GM15510 (cell line): ENCODE data around the gene PCK2.

ENCODE experiments used
- POLR2A ChIP-seq: IDR thresholded peaks from 3 replicates; pipeline ENCODE4 v1.6.1; 2011; ENCODE audit warnings: borderline replicate concordance; ENCODE audit not compliant: insufficient read length; ENCODE audit errors: extremely low read depth

The PCK2 gene

DNA sequence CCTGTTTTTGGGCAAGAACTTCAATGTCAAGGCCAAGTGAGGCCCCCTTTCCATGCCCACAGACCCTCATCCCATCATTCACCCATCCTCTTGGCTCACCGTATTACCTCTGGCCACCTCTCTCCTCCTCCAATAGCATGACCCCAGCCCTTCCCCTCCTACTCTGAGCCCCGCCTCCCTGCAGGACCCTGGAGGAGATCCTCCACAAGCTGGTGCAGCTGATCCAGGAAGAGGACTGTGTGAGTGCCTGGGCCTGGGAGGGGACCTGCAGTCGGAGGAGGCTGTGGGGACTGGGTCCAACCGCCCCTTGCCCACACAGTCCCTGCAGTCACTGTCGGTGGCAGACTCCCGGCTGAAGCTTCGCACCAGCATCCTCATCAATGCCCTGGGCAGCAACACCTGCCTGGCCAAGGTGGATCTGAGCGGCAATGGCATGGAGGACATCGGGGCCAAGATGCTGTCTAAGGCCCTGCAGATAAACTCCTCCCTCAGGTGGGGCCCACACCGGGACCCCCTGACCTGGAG lies 35.1 kb upstream of the PCK2 start:
- no peak for TF ChIP-seq POLR2A

DNA sequence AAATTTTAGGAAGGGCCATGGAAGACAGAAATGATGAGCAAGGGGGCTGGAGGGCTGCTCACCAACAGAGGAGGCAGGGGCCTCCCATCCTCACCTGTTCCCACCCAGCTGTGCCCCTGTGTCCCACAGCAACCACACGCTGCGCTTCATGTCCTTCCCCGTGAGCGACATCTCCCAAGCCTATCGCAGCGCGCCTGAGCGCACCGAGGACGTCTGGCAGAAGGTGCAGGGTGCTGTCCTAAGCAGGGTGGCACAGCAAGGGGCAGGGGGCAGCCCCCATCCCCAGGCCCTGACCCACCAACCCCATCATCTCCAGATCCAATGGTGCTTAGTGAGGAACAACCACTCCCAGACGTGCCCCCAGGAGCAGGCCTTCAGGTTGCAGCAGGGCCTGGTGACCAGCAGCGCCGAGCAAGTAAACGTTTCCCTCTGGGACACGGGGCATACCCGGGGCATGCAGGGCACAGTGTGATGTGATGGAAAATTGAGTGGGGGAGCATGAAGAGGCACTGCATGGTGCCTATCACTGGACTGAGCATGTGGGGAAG lies 34.2 kb upstream of the PCK2 start:
- TF ChIP-seq POLR2A, result no peak

DNA sequence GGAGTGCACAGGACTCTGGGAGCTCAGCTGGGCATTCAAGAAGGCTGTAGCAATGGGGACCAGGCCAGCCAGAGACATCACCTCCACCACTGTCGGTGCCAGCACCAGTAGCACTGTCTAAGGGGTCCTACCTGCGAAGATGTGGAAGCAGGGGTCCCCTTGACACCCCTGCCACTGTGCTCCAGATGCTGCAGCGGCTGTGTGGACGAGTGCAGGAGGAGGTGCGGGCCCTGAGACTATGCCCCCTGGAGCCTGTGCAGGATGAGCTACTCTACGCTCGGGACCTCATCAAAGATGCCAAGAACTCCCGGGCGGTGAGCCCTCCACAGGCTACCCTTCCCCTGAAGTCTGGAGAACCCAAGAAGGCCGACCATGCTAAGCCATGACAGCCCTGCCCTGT lies 33.7 kb upstream of the PCK2 start:
- TF ChIP-seq POLR2A, result no peak

DNA sequence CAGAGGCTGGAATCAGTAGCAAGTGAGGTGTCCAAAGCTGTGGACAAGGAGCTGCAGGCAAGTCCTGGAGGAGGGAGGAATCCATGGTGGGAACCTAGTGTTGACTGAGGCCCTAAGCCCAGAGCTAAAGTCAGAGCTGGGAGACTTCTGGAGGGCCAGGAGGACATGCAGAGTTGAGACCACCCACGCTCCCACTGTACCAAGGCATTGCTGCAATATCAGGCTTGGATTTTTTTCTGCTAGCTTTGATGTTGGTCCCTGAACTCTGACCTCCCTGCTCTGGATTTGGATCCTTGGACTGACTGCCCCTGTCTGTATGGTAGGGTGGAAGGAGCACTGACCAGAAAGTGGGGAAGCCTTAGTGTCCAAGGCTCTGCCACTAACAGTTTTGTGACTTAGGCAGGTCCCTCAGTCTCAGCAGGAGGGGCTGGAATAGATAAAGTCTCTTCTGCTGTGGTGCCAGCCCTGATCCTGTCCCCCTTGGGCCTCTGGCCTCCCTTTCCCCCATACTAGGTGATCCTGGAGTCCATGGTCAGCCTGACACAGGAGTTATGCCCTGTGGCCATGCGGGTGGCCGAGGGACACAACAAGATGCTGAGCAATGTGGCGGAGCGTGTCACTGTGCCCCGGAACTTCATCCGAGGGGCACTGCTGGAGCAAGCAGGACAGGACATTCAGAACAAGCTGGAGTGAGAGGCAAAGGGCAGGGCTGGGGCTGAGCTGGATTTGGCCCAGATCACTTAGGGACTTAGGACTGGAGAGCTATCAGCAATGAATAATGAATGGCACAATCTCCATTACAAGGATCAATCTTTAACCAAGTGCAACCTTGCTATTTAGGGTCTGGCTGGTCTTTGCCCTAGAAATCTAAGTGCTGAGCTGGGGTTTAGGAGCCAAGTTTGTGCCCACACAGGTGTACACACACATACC lies 32.9 kb upstream of the PCK2 start:
- no peak for TF ChIP-seq POLR2A

DNA sequence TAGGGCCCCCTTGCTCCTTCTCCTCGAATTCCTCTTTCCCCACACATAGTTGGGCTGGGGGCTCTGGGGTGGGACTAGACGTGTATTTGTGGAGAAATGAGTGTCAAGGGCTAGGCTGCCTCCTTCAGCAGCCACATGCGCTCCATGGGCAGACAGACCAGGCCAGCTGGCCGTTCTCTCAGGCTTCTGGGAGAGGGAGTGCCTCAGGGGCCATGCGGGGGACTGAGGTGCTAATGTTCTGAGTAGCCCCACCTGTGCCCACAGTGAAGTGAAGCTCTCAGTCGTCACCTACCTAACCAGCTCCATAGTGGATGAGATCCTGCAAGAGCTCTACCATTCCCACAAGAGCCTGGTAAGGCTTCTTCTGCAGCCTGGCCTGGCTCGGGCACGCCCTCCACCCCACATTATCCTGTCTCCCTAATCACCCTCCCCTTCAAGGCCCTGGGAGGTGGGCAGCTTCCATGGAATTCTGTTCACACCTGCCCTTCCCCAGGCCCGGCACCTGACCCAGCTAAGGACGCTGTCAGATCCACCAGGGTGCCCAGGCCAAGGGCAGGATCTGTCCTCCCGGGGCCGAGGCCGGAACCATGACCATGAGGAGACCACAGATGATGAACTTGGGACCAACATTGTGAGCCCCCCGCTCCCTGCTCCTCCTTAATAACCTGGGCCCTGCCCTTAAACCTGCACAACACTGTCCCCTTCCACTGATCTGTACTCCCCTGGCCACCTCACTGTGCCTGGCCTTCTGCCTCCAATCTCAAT lies 31.7 kb upstream of the PCK2 start:
- no peak for TF ChIP-seq POLR2A

DNA sequence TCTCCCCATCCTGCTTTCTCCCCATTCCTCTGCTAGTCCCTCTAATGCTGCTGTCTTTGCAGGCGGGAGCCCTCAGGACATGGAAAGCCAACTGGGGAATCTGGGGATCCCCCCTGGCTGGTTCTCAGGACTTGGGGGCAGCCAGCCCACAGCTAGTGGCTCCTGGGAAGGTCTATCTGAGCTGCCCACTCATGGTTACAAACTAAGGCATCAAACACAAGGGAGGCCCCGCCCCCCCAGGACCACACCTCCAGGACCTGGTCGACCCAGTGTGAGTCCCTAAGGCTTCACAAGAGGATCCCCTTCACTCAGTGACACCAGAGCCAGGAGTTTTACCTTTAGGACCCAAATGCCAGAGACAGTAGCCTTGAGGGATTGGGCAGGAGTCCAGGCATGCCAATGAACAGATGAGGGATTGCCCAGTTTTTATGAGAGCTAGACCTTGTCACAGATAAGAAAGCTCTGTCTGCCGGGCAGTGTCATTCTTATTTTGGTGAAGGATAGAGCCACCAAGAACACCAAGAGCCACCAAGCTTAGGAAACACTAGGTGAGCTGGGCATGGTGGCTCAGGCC lies 30.8 kb upstream of the PCK2 start:
- TF ChIP-seq POLR2A, result no peak

DNA sequence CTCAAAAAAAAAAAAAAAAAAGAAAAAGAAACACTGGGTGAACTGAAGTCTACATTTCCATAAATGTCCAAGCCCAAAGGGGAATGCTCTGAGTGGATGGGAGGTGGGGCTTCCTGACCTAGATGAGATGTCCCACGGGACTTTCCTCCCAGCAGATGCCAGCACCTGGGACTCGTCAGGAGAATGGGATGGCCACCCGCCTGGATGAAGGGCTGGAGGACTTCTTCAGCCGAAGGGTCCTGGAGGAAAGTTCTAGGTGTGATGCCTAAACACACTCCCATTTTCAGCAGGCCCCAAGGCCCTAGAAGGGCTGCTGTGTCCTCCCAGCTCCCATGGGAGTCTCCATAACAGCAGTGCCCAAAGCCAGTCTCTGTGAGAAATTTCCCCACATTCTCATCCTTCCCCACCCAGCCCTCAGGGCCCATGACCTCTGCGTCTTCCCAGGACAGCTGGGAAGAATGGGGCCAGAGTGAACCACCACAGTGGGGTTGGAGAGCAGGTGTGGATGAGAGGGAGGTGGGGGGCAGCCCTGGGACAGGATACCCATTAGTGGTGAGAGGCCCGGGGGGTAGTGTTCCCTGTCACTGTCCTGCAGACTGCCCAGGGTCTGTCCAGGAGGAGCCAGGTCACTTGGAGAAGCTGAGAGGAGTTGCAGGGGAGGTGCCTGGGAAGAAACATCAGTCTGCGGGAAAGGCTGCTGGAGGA lies 29.9 kb upstream of the PCK2 start:
- no peak for TF ChIP-seq POLR2A

DNA sequence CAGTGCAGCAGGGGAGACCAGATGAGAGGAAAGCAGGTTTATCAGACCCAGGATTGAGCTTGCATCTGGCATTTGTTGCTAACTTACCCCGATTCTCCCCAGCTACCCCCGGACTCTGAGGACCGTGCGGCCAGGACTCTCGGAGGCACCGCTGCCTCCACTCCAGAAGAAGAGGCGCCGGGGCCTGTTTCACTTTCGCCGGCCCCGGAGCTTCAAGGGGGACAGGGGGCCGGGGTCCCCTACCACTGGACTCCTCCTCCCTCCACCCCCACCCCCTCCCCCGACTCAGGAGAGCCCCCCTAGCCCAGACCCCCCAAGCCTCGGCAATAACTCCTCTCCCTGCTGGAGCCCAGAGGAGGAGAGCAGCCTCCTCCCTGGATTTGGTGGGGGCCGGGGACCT lies 29.3 kb upstream of the PCK2 start:
- TF ChIP-seq POLR2A, result no peak

DNA sequence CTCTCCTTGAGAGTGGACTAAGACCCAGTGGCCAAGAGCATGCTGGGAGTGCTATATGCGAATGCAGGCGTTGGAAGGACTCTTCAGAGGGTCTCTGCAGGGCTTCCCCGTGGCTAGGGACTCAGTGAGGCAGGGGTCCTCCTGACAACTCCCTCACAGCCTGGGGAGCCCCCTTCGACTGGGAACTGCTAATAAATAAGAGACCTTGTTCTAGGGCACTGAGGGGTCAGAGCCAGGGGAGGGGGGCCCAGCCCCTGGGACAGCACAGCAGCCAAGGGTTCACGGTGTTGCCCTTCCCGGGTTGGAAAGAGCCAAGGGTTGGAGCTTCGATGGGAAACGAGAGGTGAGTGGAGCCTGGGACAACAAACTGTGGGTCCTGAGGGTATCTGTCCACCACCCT lies 28.7 kb upstream of the PCK2 start:
- TF ChIP-seq POLR2A, result no peak

DNA sequence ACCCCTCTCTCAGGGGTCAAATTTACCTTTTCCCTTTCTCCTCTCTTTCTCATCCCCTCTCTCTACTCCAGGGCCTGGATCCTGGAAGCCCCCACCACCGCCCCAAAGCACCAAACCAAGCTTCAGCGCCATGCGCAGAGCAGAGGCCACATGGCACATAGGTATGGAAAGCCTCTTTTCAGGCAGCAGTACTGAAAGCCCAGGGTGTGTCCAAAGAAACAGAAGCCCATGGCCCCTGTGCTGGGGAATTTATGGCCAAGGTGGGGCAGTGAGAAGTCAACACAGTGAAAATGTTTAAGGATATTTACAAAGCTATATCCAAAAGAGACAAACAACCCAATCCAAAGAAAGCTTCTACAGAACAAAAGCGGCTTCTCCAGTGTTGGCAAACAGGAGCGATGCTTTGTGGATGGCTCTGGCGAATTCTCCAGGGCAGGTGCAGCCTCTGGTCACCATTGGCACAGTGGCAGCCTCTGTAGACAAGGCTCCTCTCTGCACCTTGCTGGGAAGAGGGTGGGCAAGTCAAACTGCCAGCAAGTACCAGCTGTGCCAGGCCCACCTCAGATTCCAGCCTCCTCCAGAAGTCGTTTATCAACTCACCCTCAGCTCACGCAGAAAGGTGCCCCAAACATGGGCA lies 27.5 kb upstream of the PCK2 start:
- no peak for TF ChIP-seq POLR2A

DNA sequence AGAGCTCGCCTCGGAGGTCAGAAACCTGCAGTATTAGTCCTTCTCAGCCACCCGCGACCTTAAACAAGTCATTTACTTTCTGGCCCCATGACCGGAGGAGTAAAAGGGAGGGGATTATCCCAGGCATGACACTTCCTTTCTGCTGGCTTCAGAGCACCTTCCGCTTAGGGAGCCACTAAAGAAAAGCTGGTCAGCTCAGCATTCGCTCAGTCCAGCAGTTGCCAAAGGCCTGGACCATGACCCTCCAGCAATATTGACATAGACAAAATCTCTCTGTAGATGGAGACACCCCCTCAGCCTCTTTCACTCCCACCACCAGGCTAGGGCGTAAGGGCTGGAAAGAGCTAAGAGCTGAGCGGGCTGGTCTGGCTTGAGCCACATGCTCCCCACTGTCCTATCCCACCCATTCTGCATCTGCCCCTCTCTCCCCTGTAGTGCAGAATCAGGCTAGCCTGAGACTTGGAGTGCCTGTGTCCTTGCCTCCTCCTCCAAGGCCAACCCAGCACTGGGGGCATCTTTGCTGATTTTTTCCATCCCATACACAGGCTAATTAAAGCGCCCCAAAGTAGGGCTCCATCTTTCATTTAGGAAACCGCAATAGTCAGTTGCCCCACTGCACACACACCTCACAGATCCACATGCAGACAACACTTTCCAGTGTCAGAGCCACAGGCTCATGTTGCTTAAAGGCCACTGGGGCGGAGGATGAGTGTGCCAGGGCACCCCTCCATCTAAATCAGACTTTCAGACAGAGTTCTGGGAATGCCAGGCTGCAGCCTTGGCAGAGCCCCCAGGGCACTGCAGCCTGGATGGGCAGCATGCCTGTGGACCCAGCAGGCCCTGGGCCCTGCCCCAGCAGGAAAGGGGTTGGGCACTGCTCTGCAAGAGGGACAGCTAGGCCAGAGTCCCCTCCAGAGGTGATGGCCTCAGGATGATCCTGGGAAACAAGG lies 26.7 kb upstream of the PCK2 start:
- no peak for TF ChIP-seq POLR2A

DNA sequence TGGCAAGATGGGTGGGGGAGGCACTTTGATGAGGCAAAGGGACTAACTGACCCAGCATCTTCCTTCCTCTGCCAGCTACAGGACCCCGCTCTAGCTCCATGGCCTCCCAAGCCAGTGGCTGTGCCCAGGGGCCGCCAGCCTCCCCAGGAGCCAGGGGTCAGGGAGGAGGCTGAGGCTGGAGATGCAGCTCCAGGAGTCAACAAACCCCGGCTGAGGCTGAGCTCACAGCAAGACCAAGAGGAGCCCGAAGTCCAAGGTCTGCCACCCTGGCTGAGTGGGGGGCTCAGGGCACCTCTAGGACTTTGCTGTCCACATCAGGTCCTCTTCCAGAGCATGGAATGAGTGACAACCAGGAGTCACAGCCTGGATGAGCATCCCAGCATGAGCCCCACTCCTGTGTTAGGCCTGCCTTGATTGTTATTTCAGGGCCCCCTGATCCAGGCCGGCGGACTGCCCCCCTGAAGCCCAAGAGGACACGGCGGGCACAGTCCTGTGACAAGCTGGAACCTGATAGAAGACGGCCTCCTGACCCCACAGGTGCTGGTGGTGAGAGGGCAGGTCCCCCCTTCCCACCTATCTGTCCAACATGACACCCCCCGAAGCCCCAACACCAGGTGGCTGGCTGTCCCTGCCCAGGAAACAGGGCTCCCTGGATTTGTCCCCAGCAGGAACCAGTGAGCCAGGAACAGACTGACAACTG lies 25.2 kb upstream of the PCK2 start:
- TF ChIP-seq POLR2A, result no peak
